ENCODE data around the gene TMEM196. TPM values are rescaled to one million over a fixed set of nuclear protein-coding genes. Genes with fewer than 3 reads are reported as not detected.

Gene TMEM196
- polyA plus RNA-seq, 3 donors, result not detected

DNA sequence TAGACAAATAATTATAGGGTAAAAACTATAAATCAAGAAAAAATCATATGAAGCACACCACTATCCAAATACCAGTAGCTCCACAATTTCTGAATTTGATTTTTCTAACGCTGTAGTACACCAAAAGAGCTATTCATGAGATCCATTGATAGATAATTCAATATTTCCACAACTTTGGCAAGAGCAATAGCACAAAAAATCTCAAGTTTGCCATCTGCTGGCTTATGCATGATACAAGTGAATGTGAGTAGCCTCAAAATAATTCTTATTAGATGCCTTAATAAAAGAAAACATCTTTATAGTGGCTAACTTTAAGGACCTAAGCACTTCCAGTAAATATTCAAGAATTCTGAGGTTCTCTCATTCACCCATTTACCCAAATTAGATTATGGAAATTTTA lies 2.2 kb upstream of the TMEM196 start:
- Histone ChIP-seq H3K27me3 (ENCODE audit: control insufficient read depth in 2 of 2, insufficient read depth in 2 of 2, low read length in 2 of 2) (peaks cover 29 to 47% of the 10 kb centered on the region in 2 donors), H3K79me2 (ENCODE audit: insufficient read depth, low read length) (no peaks in the 10 kb centered on the region), H3K9me3 (replicated peaks in 1 of 2; ENCODE audit: control insufficient read depth in 1 of 2, insufficient read depth in 1 of 2, low read length in 2 of 2) (peaks cover 5 to 19% of the 10 kb centered on the region in 2 donors), H3K9ac (ENCODE audit: insufficient read depth, low read length, poor library complexity, severe bottlenecking) (no peak overlapping the region), H3K4me3 (replicated peaks in 1 of 3; ENCODE audit: low read depth in 2 of 3, low read length in 3 of 3) (no peak overlapping the region), H3K4me2 (replicated peaks; ENCODE audit: extremely low read depth, low read length, poor library complexity, severe bottlenecking) (no peak overlapping the region), H3K27ac (ENCODE audit: low read depth in 1 of 2, low read length in 2 of 2) (no peak overlapping the region), H2AFZ (ENCODE audit: insufficient read depth, low read depth, low read length, poor library complexity, severe bottlenecking) (no peak overlapping the region), H3K36me3 (replicated peaks in 1 of 2; ENCODE audit: control insufficient read depth in 1 of 2, insufficient read depth in 2 of 2, low read length in 2 of 2) (no peaks in the 10 kb centered on the region), H4K20me1 (ENCODE audit: insufficient read depth, low read length) (no peaks in the 10 kb centered on the region), H3K4me1 (ENCODE audit: control insufficient read depth in 1 of 2, insufficient read depth in 2 of 2, low read length in 2 of 2) (no peaks in the 10 kb centered on the region)
- no peak for DNase-seq
- Mint-ChIP-seq H3K36me3 (peaks cover 0 to 4% of the 10 kb centered on the region in 2 donors), H3K27ac (no peak overlapping the region), H3K4me3 (no peak overlapping the region), H3K4me1 (peaks cover 14% of the 10 kb centered on the region), H3K27me3 (ENCODE audit: low read depth in 3 of 3) (peaks cover 27 to 34% (median 33%) of the 10 kb centered on the region in 3 donors), H3K9me3 (peaks cover 0 to 13% (median 7%) of the 10 kb centered on the region in 7 donors)
- no CpG with 5 or more reads among the region's 1 CpG for WGBS (ENCODE audit: insufficient coverage)
- TF ChIP-seq, protein P1, sequence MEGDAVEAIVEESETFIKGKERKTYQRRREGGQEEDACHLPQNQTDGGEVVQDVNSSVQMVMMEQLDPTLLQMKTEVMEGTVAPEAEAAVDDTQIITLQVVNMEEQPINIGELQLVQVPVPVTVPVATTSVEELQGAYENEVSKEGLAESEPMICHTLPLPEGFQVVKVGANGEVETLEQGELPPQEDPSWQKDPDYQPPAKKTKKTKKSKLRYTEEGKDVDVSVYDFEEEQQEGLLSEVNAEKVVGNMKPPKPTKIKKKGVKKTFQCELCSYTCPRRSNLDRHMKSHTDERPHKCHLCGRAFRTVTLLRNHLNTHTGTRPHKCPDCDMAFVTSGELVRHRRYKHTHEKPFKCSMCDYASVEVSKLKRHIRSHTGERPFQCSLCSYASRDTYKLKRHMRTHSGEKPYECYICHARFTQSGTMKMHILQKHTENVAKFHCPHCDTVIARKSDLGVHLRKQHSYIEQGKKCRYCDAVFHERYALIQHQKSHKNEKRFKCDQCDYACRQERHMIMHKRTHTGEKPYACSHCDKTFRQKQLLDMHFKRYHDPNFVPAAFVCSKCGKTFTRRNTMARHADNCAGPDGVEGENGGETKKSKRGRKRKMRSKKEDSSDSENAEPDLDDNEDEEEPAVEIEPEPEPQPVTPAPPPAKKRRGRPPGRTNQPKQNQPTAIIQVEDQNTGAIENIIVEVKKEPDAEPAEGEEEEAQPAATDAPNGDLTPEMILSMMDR (IDR thresholded peaks at IDR 0.05), result no peak
- intact Hi-C loops (cut with micrococcal nuclease), result no loop called here

DNA sequence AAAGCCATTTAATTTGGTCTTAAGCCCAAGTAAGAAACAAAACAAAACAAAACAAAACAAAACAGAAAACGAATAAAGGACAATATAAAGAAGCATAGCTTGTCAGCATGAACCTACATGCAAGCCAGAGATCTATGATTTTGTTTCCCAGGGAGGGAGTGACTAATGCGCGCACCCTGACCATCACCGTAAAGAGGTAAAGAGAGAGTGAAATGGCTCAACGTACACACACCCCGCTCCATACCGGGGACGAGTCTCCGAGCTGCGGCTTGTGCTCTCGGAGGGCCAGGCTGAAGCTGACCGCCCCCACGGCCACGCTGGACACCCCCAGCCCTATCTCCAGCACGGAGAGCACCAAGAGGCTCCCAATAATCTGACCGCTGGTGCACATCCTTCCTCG lies 1.1 kb downstream of the TMEM196 start:
- H3K36me3 ChIP-seq (replicated peaks in 1 of 2; ENCODE audit: control insufficient read depth in 1 of 2, insufficient read depth in 2 of 2, low read length in 2 of 2), result no peaks in the 10 kb centered on the region
- H3K27me3 ChIP-seq (ENCODE audit: control insufficient read depth in 2 of 2, insufficient read depth in 2 of 2, low read length in 2 of 2), result peaks cover 29 to 47% of the 10 kb centered on the region in 2 donors
- TF ChIP-seq, protein P1 (IDR thresholded peaks at IDR 0.05), result no peak
- peak overlapping the region in 1 of 2 donors; percentile 62 for H3K4me3 Mint-ChIP-seq
- intact Hi-C loops (cut with micrococcal nuclease), result no loop called here
- no peak for DNase-seq
- 6% methylated on average over 14 of the region's 17 CpGs for WGBS (ENCODE audit: insufficient coverage)
- peaks cover 0 to 13% (median 7%) of the 10 kb centered on the region in 7 donors for H3K9me3 Mint-ChIP-seq
- no peak overlapping the region for H3K27ac ChIP-seq (ENCODE audit: low read depth in 1 of 2, low read length in 2 of 2)
- H3K4me3 ChIP-seq (replicated peaks in 1 of 3; ENCODE audit: low read depth in 2 of 3, low read length in 3 of 3), result no peak overlapping the region
- H3K27ac Mint-ChIP-seq, result no peak overlapping the region
- H3K9ac ChIP-seq (ENCODE audit: insufficient read depth, low read length, poor library complexity, severe bottlenecking), result no peak overlapping the region
- peaks cover 14% of the 10 kb centered on the region for H3K4me1 Mint-ChIP-seq
- peaks cover 0 to 4% of the 10 kb centered on the region in 2 donors for H3K36me3 Mint-ChIP-seq
- no peak overlapping the region for H3K4me2 ChIP-seq (replicated peaks; ENCODE audit: extremely low read depth, low read length, poor library complexity, severe bottlenecking)
- peaks cover 5 to 19% of the 10 kb centered on the region in 2 donors for H3K9me3 ChIP-seq (replicated peaks in 1 of 2; ENCODE audit: control insufficient read depth in 1 of 2, insufficient read depth in 1 of 2, low read length in 2 of 2)
- no peaks in the 10 kb centered on the region for H3K4me1 ChIP-seq (ENCODE audit: control insufficient read depth in 1 of 2, insufficient read depth in 2 of 2, low read length in 2 of 2)
- no peaks in the 10 kb centered on the region for H3K79me2 ChIP-seq (ENCODE audit: insufficient read depth, low read length)
- H3K27me3 Mint-ChIP-seq (ENCODE audit: low read depth in 3 of 3), result peaks cover 28 to 36% (median 34%) of the 10 kb centered on the region in 3 donors
- H4K20me1 ChIP-seq (ENCODE audit: insufficient read depth, low read length), result no peaks in the 10 kb centered on the region
- no peak overlapping the region for H2AFZ ChIP-seq (ENCODE audit: insufficient read depth, low read depth, low read length, poor library complexity, severe bottlenecking)

All from CD14-positive monocyte (primary cell).